HL-60 (cell line): ENCODE data around the gene AADACL3.

ENCODE experiments used
- CTCF ChIP-seq: IDR thresholded peaks from one replicate; pipeline ENCODE4 v1.5.1; 2011; ENCODE audit warnings: low read length, control low read depth, inconsistent platforms; ENCODE audit not compliant: insufficient read depth
- POLR2AphosphoS5 ChIP-seq: IDR thresholded peaks from 2 replicates; pipeline ENCODE4 v1.6.1; 2012; ENCODE audit warnings: low read depth

DNA sequence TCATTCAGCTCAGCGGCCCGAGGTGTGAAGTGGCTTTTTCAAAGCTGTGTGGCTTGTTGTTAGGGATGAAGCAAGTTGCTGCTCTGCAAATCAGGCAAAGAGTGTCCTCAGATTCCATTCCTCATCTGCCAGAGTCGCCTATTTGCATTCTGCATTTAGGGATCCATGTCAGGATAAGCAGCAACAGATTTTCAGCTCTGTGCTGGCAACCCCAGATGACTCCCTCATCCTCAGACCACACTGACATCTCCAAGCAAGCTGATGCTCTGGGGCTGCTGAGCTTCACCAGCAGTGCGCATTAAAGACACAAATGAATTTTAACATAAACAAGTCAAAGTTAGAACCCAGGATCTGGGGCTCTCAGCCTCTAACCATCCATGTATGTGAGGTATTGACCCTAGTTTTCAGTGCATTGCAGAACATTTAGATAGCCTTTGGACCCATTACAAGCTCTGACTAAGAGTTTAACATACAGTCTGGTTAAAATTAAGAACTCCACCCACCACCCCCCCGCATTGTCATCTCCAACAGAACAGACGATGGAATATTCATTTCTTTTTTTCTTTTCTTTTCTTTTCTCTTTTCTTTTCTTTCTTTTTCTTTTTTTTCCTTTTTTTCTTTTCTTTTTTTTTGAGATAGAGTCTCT is 41.0 kb downstream of the AADACL3 start:
- TF ChIP-seq POLR2AphosphoS5 (no peak), CTCF (no peak)
